Activated T-helper 2 cell treated with anti-CD3 and anti-CD28 coated beads, Interferon-gamma antibody, Interleukin-2, Interleukin-4, amounts not matched to agents 10 μg/mL and 5 μg/mL and 100 μg/mL, durations not matched to agents 14 hours and 24 hours and 36 hours (primary cell): Measurements from ENCODE around the gene GFPT2. TPM values are rescaled to one million over a fixed set of nuclear protein-coding genes. Genes with fewer than 3 reads are reported as not detected.

Experiments used
- DNase-seq: peaks from one replicate; pipeline ENCODE4 v3.0.0; 2021; ENCODE audit warnings: low spot score
- H3K27ac Mint-ChIP-seq: one replicate; pipeline ENCODE4 v1.8.0; 2021; ENCODE audit warnings: mixed read lengths
- H3K27me3 Mint-ChIP-seq: one replicate; pipeline ENCODE4 v1.8.0; 2021; ENCODE audit warnings: low read depth, mixed read lengths
- H3K36me3 Mint-ChIP-seq: one replicate; pipeline ENCODE4 v1.8.0; 2021; ENCODE audit warnings: low read depth, mixed read lengths
- H3K4me1 Mint-ChIP-seq: one replicate; pipeline ENCODE4 v1.8.0; 2021; ENCODE audit warnings: low read depth, mixed read lengths
- H3K4me3 Mint-ChIP-seq: one replicate; pipeline ENCODE4 v1.8.0; 2021; ENCODE audit warnings: low read depth, mild to moderate bottlenecking, moderate library complexity, mixed read lengths
- H3K9me3 Mint-ChIP-seq: one replicate; pipeline ENCODE4 v1.8.0; 2021; ENCODE audit warnings: mixed read lengths
- intact Hi-C: fragments of 100-400 bp; cut with micrococcal nuclease; formaldehyde crosslinking; loops from one replicate; pipeline ENCODE4 v1.15.1; 2023
- total RNA-seq: library from RNA; stranded (reverse); gene quantifications from 2 replicates; pipeline ENCODE4 v1.2.3, GENCODE V29; 2022

GFPT2 gene
- total RNA-seq, 1 donor from 2014 or later, result not detected

GRCh38 chr5:180283026-180283615, 70.0 kb downstream of the GFPT2 start:
- H3K27me3 Mint-ChIP-seq, result no peaks in the 10 kb centered on the region
- DNase-seq, result no peak
- peaks cover 93% of the 10 kb centered on the region for H3K36me3 Mint-ChIP-seq
- intact Hi-C loops, result no loop called here
- H3K27ac Mint-ChIP-seq, result no peak overlapping the region
- H3K9me3 Mint-ChIP-seq, result peaks cover 45% of the 10 kb centered on the region
- no peak overlapping the region for H3K4me3 Mint-ChIP-seq
- peaks cover 3% of the 10 kb centered on the region for H3K4me1 Mint-ChIP-seq

DNA sequence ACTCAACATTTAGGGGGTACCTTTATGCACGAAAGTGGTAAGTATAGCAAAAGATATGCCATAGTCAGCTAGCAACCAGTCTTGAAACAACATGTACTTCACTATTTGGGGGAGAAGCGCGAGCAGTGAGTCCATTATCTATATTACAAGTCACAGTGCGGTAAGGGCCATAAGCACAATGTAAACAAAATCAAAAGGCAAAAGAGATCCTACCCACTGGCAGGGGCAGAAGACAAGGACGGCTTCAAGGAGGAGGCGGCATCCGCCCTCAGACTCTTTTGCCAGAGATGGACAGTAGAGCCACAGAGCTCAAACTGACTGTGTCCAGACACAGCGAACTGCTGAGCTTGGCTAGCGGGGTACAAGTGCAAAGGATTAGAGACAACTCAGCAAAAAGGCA, 70.9 kb downstream of the GFPT2 start:
- H3K27ac Mint-ChIP-seq, result no peak overlapping the region
- peaks cover 53% of the 10 kb centered on the region for H3K9me3 Mint-ChIP-seq
- no peaks in the 10 kb centered on the region for H3K4me1 Mint-ChIP-seq
- H3K36me3 Mint-ChIP-seq, result peaks cover 93% of the 10 kb centered on the region
- no peaks in the 10 kb centered on the region for H3K27me3 Mint-ChIP-seq
- no peak overlapping the region for H3K4me3 Mint-ChIP-seq
- no peak for DNase-seq
- intact Hi-C loops, result no loop called here

GRCh38 chr5:180281706-180282105, 71.4 kb downstream of the GFPT2 start:
- peaks cover 55% of the 10 kb centered on the region for H3K9me3 Mint-ChIP-seq
- peaks cover 93% of the 10 kb centered on the region for H3K36me3 Mint-ChIP-seq
- no peak for DNase-seq
- H3K4me1 Mint-ChIP-seq, result no peaks in the 10 kb centered on the region
- no peaks in the 10 kb centered on the region for H3K27me3 Mint-ChIP-seq
- H3K4me3 Mint-ChIP-seq, result no peak overlapping the region
- intact Hi-C loops, result no loop called here
- no peak overlapping the region for H3K27ac Mint-ChIP-seq

DNA sequence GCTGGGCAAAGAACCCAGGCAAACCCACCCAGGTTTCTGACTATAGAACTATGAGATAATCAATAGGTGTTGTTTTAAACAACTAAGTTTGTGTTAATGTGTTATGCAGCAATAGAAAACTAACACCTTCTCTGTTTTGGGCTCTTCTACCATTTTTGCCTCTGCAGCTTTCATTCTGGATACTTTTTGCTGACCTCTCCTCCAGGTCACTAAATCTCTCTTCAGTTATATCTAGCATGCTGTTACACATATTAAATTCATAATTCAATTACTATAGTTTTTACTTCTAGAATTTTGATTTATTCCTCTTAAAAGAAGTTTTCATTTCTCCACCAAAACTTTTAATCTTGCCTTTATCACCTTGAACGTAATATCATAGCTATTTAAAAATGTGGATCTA, 78.4 kb downstream of the GFPT2 start:
- no peak overlapping the region for H3K27ac Mint-ChIP-seq
- H3K27me3 Mint-ChIP-seq, result no peaks in the 10 kb centered on the region
- H3K9me3 Mint-ChIP-seq, result peaks cover 74% of the 10 kb centered on the region
- no peak for DNase-seq
- H3K4me3 Mint-ChIP-seq, result no peak overlapping the region
- peaks cover 81% of the 10 kb centered on the region for H3K36me3 Mint-ChIP-seq
- no peaks in the 10 kb centered on the region for H3K4me1 Mint-ChIP-seq
- intact Hi-C loops, result no loop called here

DNA sequence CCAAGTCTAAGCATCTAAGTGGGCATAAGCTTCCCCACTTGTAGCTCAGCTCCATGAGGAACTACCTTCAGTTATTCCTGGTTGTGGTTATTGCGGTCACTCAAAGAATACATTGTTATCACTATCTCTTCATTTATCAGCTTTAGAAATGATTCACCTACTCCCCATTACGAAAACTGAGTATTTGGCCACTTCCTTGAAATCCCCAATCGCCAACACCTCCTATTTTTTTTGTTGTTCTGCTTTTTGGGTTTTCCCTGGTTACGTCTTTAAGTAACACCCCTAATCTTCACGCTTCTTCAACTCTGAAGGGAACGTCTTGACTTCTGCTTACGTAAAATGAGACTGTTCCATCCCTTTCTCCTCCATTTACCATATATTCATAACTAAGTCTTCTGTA, 81.9 kb downstream of the GFPT2 start:
- no peak overlapping the region for H3K27ac Mint-ChIP-seq
- intact Hi-C loops, result no loop called here
- no peak for DNase-seq
- no peaks in the 10 kb centered on the region for H3K4me1 Mint-ChIP-seq
- H3K36me3 Mint-ChIP-seq, result peaks cover 79% of the 10 kb centered on the region
- H3K4me3 Mint-ChIP-seq, result no peak overlapping the region
- peaks cover 64% of the 10 kb centered on the region for H3K9me3 Mint-ChIP-seq
- H3K27me3 Mint-ChIP-seq, result no peaks in the 10 kb centered on the region

DNA sequence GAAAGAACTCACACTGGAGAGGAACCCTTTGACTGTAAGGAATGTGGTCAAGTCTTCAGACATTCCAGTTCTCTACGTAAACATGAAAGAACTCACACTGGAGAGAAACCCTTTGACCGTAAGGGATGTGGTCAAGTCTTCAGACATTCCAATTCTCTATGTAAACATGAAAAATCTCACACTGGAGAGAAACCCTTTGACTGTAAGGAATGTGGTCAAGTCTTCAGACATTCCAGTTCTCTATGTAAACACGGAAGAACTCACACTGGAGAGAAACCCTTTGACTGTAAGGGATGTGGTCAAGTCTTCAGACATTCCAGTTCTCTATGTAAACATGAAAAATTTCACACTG, 93.9 kb downstream of the GFPT2 start:
- intact Hi-C loops, result no loop called here
- Mint-ChIP-seq H3K9me3 (peaks cover 81% of the 10 kb centered on the region), H3K4me1 (no peaks in the 10 kb centered on the region), H3K27me3 (no peaks in the 10 kb centered on the region), H3K4me3 (no peak overlapping the region), H3K27ac (no peak overlapping the region), H3K36me3 (peaks cover 96% of the 10 kb centered on the region)
- no peak for DNase-seq

- H3K4me3 Mint-ChIP-seq, result no peak overlapping the region
- H3K27me3 Mint-ChIP-seq, result no peaks in the 10 kb centered on the region
- no peak overlapping the region for H3K27ac Mint-ChIP-seq
- intact Hi-C loops, result no loop called here
- peaks cover 84% of the 10 kb centered on the region for H3K9me3 Mint-ChIP-seq
- no peaks in the 10 kb centered on the region for H3K4me1 Mint-ChIP-seq
- no peak for DNase-seq
- peaks cover 91% of the 10 kb centered on the region for H3K36me3 Mint-ChIP-seq
Measured at GRCh38 chr5:180253036-180253824, 99.9 kb downstream of the GFPT2 start.

DNA sequence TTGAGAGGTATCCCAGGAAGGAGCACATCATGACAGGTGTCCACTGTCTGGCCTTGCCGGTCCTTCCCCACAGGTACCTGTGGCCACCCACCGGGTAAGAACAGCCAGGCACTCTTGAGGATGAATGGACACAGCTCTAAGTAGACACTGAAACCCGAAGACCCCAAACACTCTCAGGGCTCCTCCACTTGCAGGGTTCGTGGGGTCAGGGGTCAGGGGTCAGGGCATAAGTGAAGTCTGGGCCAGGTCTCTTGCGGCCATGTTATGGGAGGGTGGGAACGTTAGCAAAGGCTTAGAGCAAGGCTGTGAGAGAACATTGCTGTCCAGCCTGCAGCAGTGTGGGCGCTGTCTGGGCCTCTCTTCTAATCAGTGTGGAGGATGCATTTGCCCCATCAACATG, 101.2 kb downstream of the GFPT2 start:
- Mint-ChIP-seq H3K4me1 (no peaks in the 10 kb centered on the region), H3K36me3 (peaks cover 91% of the 10 kb centered on the region), H3K4me3 (no peak overlapping the region), H3K27ac (no peak overlapping the region), H3K9me3 (peaks cover 84% of the 10 kb centered on the region), H3K27me3 (no peaks in the 10 kb centered on the region)
- intact Hi-C loops, result no loop called here
- no peak for DNase-seq

DNA sequence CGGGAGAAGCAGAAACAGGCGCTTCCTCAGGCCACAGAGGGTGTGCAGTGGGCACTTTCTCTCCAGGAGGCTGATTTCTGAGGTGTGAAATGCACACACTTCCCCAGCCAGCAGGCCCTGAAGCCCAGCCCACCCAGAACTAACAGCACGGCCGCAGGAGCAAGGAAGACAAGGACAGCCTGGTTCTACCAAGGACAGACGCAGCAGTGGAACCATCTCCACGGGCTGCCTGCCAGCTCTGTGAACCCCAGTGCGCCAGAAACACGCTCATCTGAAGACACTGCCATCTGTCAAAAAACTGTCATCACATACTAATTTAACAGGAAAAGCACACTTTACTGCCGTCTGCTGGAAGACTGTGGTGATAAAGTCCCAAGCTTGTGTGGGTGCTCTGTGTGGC, 102.0 kb downstream of the GFPT2 start:
- Mint-ChIP-seq H3K36me3 (peaks cover 92% of the 10 kb centered on the region), H3K27me3 (no peaks in the 10 kb centered on the region), H3K27ac (no peak overlapping the region), H3K4me3 (no peak overlapping the region), H3K4me1 (no peaks in the 10 kb centered on the region), H3K9me3 (peaks cover 89% of the 10 kb centered on the region)
- intact Hi-C loops, result no loop called here
- no peak for DNase-seq

Other genes with a start within 250 kb of the GFPT2 start
- not detected in 2 replicates for gene RASGEF1C, start 144.1 kb downstream of the GFPT2 start, total RNA-seq
- 43.1 and 44.3 TPM in 2 replicates for gene MAPK9, start 61.3 kb downstream of the GFPT2 start, total RNA-seq
- 43.2 and 48.9 TPM in 2 replicates for gene CNOT6, start 141.0 kb upstream of the GFPT2 start, total RNA-seq
- not detected in 2 replicates for gene SCGB3A1, start 238.2 kb upstream of the GFPT2 start, total RNA-seq